GM18502 (cell line): ENCODE data around the gene LPAR2.

Source experiments
- ATAC-seq: cut with Tn5 transposase; IDR thresholded peaks from one replicate; pipeline ENCODE4 v1.9.1; 2021; ENCODE audit warnings: mild to moderate bottlenecking; ENCODE audit not compliant: unreplicated experiment, poor library complexity

LPAR2 gene

DNA sequence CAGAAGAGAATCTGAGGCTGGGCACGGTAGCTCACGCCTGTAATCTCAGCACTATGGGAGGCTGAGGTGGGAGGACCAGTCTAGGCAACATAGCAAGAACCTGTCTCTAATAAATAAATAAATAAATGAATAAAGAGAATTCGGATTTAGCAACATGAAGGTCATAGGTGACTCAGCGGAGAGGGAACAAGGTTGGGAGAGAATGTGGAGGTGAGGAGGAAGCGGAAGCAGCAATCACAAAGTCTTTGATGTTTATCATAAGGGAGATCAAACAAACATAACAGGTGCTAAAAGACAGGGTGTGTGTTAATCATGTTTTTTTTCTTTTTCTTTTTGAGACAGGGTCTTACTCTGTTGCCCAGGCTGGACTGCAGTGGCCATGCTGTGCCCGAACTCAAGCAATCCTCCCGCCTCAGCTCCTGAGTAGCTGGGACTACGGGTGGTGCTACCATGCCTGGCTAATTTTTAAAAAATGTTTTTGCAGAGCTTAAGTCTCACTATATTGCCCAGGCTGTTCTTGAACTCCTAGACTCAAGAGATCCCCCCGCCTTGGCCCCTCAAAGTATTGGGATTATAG lies 25.8 kb downstream of the LPAR2 start:
- no peak for ATAC-seq

DNA sequence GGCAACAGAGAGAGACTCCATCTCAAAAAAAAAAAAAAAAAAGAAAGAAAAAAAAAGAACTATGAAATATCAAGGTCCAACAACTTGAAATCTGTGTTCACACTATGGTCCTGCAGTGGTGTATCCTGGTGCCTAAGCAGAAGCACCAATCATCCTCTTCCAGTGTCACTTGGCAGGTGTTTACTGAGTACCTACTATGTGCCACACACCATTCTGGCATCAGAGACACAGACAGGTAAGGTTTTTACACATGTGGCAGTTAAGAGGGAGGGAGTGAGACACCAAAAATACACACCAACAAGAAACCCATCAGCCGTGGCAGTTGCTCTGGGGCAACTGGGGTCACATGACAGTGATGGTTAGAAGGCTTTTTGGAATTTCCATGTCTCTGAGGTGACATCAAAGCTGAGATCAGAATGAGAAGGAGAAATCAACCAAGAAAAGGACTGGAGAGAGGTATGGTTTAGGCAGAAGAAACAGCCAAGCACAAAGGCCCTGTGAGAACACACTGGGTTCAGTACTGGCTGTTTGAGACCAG lies 27.2 kb downstream of the LPAR2 start:
- no peak for ATAC-seq

- peak; percentile 23 for ATAC-seq
These were observed 29.1 kb downstream of the LPAR2 start for GRCh38 chr19:19598728-19599451.

- ATAC-seq = peak; percentile 66
These were observed 30.2 kb downstream of the LPAR2 start for GRCh38 chr19:19597809-19598306.

- no peak for ATAC-seq
These were observed 32.8 kb downstream of the LPAR2 start for GRCh38 chr19:19595171-19595701.

DNA sequence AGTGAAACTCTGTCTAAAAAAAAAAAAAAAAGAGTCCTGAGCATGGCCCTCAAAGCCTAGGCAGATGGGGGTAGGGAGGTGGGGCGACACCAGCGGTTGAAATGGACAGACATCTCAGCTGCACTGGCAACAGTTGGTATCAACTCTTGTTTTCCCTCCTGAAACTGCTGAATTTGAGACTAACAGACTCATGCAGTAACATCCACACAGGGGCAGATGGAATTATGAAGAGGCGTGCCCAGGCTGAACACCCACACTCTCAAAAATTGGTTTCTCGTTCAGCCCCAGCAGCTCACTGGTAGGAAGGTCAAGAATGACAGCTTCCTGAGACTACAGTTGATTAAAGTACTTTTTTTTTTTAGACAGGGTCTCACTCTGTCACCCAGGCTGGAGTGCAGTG lies 33.6 kb downstream of the LPAR2 start:
- no peak for ATAC-seq

GRCh38 chr19:19592690-19593089 lies 35.3 kb downstream of the LPAR2 start:
- ATAC-seq = no peak

- peak; percentile 85 for ATAC-seq
These were observed 36.7 kb downstream of the LPAR2 start for GRCh38 chr19:19591133-19591825.

GRCh38 chr19:19588546-19588945 lies 39.5 kb downstream of the LPAR2 start:
- no peak for ATAC-seq

GRCh38 chr19:19587771-19588170 lies 40.2 kb downstream of the LPAR2 start:
- no peak for ATAC-seq

DNA sequence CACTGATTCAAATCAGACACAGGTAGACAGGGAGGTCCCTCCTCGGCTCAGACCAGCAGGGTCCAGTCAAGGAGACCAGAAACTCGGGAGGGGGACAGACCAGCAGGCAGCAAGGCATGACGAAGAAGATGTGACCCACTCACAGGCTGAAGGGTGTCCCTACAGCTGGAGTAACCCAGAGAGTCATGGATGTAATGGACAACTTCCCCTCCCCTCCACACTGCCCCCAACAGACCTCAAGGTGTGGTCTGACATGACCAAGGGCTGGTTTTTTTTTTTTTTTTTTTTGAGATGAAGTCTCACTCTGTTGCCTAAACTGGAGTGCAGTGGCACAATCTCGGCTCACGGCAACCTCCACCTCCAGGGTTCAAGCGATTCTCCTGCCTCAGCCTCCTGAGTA lies 43.7 kb downstream of the LPAR2 start:
- no peak for ATAC-seq

GRCh38 chr19:19582471-19582870 lies 45.5 kb downstream of the LPAR2 start:
- no peak for ATAC-seq

GRCh38 chr19:19581391-19581790 lies 46.6 kb downstream of the LPAR2 start:
- no peak for ATAC-seq

DNA sequence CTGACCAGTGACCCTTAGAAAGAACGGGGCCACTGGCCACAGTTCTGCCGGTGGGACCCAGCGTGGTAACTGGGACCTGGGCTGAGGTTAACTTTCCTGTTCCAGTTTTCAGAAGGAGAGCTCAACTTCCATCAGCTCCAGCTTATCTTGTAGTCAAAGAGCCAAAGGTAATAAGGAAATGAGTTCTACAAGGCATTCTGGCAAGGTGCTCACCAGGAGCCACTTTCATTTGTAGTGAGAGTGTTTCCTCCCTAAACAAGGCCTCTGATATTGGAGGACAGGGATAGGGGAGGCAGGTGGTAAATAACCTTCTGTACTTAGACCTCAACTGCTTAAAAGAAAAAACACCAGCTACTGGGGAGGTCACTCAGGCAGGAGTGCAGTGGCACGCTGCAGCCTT lies 47.6 kb downstream of the LPAR2 start:
- ATAC-seq = no peak

DNA sequence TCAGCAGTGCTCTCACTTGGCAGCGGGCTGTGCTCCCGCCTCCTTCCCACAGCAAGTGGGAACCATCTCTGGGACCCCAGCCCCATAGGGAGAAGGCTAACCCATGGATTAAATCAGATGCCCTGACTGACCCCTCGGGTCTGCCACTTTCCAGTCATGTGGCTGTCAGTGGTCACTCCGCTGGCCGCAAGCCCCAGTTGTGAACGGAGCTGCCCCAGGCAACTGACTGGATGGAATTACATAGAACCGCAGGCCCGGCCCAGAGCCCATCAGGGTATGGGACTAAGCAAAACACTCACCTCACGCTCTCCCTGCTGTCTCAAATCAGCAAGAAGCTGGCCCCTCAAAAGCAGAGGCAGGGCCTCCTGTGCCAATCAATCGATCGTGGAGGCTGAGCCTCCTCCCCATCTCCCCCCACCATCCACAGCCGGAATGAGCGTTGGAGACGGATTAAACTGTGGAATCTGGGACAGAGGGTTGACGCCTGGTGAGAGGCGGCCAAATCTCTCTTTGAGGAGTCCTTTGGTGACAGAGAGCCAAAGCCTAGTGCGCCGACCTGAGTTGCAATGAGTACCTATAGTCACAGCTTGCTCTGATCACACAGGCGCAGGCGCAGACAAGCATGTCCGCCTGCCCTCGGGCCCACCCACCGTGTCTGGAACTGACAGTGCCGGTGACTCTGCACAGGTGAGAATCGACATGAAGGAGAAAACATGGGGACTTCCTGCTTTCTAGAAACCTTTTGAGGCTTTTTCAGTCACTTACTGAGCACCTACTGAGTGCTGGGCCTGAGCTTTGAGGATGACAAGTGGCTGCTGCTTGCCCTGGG lies 48.3 kb downstream of the LPAR2 start:
- ATAC-seq = no peak

DNA sequence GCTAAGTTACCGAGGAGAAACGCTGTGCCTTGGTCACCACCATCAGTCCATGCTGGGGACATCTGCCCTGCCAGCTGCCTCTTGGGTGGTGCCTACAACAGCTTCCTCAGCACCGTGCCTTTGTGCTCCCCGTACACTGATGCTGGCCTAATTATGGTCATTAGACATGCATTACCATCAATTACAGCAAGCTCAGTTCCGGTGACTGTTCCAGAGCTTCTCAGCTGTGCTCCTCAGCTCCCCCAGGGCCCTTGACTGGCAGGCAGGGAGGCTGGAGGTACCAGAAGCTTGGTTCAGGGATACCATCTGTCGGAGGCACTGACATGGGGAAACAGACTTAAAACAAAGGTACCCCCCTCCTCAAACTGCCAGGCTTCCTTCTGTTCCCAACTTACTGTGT lies 49.8 kb downstream of the LPAR2 start:
- no peak for ATAC-seq

- no peak for ATAC-seq
These were observed 52.6 kb downstream of the LPAR2 start for GRCh38 chr19:19575411-19575810.
